Stimulated activated CD4-positive, alpha-beta T cell treated with anti-CD3 and anti-CD28 coated beads, Interleukin-2, amount 100 ng/mL, for 24 hours (primary cell): Measurements from ENCODE around the gene BRD4.
"Not testable (repeated sequence)": the region's sequence is repeated elsewhere in the genome, so short reads cannot be mapped to it uniquely, and the experiment has no call there.

Source experiments
- DNase-seq, 2 donors: peaks; one replicate each; pipeline ENCODE4 v3.0.0-alpha.2; 2020

The BRD4 gene

DNA sequence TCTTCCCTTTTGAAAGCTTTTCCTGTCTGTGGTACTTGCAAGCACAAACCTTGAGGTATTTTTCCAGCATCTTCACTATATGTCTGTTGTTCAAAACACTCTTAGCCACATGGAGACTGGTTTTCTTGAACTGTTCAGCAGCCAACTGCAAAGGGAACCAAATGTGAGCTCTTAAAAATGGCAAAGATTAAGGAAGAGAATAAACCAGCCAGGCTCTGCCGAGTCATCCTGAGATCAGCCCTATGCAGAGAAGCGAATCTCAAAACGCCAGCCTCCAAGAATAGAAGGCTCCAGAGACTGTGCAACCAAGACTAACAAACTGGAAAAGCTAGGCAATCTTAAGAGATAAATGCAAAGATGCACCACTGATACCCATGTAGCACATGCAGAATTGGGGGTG is 26.6 kb upstream of the BRD4 start:
- DNase-seq, result no peak

DNA sequence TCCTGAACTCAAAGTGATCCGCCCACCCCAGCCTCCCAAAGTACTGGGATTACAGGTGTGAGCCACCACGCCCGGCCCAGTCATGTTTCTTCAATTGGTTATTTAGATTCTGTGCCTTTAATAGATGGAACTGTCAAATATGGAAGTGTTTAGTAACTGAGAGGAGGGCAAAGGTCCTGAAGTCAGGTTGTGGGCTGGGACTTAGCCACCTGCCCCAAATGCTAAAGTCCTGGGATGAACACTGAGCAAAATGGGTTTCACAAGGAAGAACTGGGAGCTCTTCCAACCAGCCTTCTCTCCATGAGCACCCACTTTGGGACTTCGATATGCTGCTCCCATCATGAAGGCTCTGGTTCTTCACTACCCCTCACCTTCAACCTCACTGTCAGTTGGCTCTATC is 25.6 kb upstream of the BRD4 start:
- DNase-seq, result no peak

DNA sequence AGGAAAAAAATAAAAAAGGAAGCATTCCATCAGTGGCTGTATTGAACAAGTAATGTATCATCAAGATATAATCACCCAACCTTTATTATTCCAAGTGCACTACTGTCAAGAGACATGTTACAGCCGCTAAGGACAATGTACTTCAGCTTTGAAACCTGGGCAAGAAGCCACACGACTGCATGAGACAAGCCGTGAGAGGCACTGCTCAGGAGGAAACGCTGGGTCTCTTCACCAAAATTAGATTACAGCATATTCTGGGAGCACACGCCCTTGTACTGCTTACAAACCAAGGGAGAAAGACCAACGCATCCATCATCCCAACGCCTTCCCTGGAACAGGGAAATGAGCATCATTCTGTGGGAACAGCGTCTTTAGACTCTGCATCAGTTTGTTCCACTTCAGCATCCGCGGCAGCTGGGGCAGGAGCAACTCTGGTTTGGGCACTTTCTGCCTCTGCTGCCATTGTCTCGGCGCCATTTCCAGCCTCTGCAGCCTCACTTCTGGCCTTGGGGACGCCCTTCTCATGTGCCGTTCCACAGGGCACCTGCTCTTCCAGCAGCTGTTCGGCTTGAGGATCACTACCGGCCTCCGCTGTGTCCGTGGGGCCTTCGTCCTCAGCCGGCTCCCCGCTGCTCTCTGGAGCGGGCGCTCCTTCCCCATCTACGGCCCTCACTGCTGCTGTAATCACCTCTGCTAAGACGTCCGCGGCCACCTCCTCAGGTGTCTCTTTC is 22.4 kb upstream of the BRD4 start:
- no peak for DNase-seq

DNA sequence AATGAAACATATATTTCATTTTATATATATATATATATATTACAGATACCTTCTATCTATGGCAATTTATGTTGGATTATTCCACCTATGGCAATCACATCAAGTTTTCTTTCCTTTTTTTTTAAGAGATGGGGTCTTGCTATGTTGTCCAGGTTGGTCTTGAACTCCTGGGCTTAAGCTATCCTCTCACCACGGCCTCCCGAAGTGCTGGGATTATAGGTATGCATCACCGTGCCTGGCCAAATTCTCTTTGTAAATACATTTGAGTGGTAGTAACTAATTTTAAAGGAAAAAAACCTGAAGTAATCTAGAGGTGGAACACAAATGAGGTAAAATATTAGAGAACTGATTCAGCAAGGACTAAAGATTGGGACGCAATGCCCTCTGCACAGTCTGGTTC is 21.6 kb upstream of the BRD4 start:
- DNase-seq, result no peak

DNA sequence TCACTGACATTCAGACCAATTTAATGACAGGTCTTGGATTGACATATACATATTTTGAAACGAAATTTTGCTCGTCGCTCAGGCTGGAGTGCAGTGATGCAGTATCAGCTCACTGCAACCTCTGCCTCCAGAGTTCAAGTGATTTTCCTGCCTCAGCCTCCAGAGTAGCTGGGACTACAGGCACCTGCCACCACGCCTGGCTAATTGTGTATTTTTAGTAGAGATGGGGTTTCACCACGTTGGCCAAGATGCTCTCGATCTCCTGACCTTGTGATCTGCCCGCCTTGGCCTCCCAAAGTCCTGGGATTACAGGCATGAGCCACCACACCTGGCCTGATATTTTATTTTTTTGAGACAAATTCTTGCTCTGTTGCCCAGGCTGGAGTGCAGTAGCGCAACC is 20.2 kb upstream of the BRD4 start:
- DNase-seq, result not testable (repeated sequence)

DNA sequence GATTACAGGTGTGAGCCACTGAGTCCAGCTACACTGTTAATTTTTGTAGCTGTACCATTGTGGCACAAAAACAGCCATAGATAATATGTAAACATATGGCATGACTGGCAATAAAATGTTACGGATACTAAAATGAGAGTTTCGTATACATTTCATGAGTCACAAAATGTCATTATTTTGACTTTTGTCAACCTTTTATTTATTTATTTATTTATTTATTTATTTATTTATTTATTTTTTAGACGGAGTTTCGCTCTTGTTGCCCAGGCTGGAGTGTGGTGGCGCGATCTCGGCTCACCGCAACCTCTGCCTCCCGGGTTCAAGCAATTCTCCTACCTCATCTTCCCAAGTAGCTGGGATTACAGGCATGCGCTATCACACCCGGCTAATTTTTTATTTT is 9.0 kb upstream of the BRD4 start:
- not testable (repeated sequence) for DNase-seq

DNA sequence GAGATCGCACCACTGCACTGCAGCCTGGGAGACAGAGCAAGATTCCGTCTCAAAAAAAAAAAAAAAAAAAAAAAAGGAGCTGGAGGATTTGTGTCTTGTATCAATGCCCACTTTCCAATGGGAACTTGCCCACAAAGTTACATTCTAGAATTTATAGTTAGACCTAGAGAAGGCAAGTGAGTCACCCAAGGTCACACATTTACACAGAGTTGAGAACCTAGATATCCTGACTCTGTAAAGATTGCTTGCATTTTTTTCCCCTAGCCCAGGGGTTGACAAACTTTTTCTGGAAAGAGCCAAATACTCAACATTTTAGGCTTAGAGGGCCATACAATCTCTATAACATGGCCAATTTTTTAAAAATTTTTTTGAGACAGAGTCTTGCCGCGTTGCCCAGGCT is 7.7 kb upstream of the BRD4 start:
- DNase-seq, result no peak

DNA sequence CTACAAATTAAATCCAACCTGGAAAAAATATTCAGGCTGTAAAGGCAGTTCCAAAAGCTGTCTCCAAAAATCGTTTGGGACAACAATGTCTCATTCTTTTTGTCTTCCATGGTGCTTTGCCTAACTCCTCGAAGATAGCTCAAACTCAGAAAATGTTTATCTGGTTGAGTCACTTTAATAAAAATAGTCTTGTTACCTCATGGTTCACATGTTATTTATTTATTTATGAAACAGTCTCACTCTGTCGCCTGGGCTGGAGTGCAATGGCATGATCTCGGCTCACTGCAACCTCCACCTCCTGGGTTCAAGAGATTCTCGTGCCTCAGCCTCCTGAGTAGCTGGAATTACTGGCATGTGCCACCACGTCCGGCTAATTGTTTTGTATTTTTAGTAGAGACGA is 4.9 kb upstream of the BRD4 start:
- DNase-seq, result no peak

DNA sequence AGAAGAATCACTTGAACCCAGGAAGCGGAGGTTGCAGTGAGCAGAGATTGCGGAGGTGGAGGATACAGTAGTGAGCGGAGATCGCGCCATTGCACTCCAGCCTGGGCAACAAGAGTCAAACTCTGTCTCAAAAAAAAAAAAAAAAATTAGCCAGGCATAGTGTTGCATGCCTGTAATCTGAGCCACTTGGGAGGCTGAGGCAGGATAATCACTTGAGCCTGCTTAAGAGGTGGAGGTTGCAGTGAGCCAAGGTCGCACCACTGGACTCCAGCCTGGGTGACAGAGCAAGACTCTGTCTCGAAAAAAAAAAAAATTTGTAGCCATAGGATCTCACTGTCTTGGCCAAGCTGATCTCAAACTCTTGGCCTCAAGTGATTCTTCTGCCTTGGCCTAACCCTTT is 3.7 kb upstream of the BRD4 start:
- DNase-seq, result not testable (repeated sequence)

DNA sequence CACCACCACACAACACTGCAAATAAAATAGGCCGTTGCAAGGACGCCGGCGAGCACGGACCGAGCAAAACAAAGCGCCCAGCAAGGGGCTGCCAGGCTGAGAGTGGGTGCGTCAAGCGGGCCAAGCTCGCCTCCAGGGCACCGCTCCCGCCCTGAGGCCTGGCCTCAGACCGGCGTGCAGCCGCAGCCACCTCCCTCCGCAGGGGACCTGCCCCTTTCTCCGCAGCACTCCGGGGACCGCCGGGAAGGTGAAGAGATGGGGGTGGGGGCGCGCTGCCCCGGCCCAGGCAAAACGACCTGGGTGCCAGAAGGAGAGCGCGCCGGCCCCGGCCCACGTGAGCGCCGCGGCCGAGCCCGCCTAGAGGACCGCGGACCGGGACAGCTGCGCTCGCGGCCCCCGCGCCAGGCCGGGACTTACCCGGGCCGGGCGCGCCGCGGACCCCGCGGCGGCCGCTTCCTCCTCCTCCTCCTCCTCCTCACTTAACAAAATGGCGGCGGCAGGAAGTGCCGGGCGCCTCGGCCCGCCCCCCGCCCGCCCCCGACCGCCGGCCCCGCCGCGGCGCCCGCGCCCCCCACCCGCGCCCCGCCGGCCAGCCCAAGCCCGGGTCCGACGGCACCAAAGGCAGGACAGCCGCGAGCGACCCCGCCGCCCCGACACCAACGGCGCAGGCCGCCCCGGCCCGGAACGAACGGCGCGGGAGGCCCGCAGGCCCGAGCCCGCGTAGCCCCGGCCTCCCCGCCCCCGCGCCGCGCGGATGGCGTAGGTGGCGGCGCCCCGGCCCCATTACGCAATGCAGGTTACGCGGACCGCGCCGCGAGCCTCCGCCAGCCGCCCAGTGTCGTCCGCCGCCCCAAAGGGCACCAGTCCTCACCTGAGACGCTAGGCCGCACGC is 674 bp downstream of the BRD4 start:
- peak; percentile 62 to 70 for DNase-seq

DNA sequence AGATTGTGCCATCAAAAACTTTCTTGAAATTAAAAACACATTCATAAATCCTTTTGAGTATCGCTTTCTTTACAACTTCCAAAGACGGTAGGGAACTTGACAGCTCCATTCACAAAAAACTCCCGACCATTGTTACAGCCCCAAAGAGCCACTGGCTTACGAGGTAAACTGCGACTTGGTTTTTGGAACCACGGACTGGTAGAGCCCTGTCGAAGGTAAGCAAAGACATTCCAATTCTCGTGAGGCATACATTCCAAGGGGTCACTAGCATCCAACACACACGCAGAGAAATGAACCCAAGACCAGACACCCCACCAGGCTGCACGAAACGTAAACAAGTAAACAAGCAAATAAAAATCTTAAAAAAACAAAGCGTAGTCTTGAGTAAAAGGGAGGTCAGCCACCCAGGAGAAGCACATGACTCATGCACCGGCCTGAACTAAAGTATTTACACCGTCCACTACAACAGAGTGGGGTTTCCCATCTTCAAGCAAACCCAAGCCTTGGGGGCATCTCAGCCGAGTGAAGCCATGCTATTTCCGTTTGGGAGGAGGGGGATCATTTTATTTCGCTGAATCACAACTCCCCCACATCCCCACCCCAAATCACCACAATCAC is 1.4 kb downstream of the BRD4 start:
- DNase-seq, result no peak

DNA sequence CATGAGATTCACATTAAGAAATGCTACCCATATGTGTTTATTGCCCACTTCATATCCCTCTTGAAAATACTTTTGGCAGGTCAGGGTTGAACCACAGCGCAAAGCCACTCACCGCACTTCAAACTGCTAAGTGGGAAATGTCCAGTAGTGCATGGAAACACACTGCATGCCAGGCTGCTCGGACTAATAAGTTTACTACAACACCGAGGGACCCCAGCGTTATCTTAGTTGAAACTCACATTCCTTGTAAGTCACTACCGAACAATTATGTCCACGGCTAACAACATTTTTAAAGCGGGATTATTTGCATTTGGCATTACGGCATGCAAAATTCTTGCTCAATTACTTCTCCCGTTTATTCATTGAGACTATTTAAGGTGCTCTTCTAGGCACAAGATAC is 4.0 kb downstream of the BRD4 start:
- DNase-seq, result no peak

DNA sequence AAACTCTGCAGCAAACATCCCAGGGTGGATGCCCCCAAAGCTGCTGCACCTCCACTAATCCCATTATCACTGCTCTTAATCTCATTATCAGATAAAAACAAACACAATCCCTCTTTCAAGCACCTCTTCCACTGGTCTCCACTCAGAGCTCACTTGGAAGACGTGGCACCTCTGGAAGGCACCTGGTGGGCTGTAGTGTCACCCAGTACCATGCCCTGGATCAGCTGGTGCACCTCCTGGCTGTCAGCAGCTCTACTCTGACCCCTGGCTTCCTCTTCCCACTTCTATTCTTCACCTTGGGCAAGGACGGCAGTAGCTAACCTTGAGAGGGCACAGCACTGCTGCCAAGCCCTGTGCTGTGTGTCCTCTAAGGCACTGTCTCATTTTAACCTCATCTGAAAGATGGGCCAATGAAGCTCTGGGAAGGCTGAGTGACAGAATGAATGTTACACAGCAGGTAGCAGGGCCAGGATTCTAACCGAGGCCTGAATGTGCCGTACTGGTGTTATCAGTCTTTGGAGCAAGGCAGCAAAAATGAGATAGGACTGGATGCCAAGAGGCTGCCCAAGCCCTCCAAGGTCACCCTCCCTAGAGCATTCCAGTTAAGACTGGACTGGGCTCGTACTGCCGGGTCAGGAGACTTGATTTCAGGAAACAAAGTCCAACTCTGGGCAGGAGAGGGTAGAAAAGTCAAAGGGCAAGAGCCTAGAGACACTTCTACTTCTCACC is 7.4 kb downstream of the BRD4 start:
- DNase-seq, result no peak

DNA sequence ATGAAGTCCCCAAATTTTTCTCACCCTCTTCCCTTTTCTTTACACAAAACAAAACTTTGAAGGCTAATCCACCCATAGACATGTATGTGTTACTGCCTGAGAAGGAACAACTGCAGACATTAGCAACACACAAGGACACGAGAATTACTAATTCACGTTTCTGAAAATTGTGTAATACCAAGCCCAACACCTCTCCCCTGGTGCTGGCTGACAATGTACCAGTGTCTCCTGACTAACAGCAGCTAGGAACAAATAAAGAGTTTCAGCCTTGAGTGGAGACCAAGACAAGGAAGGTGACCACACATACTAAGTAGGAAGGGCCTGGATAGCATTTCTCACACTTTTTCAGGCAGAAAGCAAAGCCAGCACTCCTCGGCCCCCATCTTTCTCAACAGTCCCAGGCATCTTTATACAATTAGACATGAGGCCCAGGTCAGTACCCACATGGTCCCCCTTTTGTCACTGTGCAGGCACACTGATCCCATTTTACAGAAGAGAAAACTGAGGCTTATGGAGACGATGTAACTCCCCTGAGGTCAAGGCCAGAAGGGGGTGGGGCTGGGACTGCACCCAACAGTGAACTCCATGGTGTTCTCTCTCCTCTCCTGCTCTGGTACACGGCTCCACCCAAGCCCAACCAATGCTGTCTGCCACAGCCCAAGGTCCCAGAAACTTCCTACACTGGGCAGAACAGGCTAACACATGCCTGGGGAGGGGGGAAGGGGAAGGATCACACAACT is 8.7 kb downstream of the BRD4 start:
- DNase-seq, result no peak

DNA sequence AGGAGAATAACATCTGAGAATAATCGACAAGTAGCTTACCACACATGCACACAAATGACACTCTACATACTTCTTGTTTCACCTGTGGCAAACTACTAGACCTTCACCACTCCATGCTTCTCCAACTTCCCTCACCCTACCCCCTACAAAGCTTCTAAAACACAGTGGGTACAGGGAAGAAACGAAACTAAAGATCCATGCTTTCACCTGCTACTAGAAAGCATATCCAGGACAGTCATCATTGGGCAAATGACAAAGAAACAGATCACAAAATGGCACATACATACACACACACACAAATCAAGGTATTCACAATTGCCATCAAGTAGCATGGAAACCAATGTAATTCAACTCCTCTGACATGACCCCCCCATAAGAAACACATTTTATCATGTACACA is 10.6 kb downstream of the BRD4 start:
- no peak for DNase-seq

DNA sequence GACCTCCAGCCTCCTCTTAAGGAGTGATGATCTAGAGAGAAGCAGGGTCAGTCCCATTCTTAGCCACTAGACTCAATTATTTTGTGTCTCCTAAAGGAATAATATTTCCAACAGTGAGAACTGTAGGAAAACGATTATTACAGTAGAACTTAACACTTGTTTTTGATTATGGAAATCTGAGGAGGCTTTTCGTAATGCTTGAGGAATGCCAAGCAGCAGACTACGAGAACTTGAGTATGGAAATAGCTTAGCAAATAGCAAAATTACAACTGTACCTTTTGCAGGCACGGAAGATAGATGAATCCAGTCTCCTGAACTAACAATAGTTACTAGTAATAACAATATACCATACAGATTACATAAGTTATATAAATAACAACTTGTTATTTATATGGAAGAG is 12.2 kb downstream of the BRD4 start:
- DNase-seq, result no peak

DNA sequence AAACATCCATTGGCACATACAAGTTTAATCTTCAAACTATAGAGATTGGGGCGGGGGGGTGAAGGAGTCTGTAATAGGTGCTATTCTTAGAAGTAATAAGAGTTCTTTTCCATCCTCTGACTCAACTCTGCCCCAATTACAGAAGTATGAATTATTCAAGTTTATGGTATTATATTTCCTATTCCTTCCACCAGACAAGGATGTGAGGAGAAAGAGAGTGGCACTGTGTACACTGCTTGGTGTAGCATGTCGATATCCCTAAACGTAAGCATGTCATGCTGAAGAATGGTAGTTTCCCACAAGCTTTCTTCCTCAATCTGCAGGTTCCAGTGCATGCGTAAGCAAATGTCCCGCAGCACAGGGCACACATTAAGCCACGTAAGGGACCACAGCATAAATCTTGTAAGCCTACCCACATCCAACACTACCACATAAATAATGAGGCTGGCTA is 14.1 kb downstream of the BRD4 start:
- no peak for DNase-seq

DNA sequence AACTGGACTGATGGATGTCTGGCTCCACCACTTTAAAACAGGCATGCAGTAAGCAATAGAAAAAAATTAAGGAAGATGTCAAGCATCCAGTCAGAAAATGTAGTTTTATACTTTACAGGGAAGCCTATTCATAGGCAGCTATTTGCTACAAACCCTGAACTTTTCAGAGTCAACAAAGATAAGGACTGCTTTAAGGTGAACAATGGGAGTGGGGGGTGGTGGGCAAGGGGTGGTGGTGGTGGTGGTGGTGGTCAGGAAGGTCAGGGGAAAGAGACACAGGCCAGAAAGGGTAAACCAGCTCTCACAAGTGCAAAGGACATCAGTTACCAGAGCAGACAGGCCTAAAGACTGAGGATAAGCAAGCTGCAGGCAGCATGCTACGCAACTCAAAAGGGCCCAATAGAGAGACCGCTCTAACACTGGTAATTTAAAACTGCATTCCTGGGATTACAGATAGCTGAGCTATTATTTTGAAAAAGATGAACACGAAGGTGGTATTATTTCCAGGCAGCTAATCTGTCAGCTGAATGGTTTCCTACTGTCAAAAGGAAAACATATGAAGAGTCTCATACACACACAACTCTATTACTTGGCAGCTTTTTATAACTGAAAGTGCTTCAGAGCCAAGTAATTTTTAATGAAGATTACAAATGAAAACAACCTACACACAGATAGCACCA is 14.8 kb downstream of the BRD4 start:
- no peak for DNase-seq

DNA sequence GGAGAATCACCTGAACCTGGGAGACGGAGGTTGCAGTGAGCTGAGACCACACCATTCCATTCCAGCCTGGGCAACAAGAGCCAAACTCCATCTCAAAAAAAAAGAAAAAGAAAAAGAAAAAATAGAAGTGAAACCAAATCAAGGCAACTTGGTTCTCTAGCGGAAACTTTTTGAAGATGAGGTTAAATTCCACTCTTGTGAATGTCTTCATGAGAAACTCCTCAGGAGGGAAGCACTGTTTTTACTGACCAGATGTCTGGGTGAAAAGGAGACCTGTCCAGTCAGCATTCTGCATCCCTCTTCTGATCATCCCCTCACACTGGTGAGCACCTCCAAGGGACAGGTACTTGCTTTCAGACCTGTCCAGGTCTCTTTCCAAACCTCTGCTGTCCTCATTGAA is 15.8 kb downstream of the BRD4 start:
- no peak for DNase-seq

DNA sequence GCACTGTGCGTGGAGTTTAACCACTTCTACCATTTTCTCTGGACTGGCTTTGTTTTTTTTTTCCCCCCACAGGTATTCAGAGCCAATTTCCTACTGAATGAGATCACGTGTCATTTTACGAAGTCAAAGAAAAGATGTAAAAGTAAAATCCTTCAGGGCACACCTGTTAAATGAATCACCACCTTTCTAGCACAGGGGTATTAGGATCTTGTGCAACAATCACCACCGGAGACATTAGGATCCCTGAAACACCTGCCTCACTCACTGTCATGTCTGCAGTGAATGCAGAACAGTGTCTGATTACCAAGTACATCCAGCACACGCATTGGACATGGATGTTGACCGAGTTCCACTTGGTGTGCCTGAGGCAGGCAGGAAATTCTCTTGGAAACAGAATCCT is 17.2 kb downstream of the BRD4 start:
- DNase-seq, result no peak

DNA sequence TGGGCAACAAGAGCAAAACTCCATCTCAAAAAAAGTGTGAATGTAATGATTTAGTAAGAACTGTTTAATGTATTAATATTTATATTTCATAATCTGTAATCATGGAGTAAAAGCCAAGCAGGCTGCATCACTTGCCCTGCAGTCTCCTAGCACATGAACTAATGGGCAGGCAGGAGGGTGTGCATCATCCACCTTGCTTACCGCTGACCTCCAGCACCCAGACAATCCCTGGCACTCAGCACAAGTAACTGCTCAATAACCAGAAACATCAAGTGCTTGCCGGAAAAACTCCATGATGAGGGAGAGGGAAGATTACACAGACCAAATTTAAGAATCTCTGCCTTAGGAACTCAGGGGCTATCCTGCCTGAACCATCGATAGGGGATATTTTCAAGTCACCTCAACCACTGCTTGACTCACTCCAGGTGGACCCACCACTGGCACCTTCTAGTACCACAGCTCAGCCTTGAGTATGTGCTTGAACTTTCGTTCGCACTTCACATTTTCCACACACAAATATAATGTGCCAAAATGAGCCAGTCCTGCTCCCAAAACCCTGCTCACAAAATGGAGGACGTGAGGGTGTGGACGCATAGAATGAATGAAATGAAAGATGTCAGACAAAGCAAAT is 18.6 kb downstream of the BRD4 start:
- DNase-seq, result no peak
